ENCODE data around the gene NPAS3. TPM values are rescaled to one million over a fixed set of nuclear protein-coding genes. Genes with fewer than 3 reads are reported as not detected.

NPAS3 gene
- total RNA-seq, 1 experiment from 2014 or later: 0.36 TPM

DNA sequence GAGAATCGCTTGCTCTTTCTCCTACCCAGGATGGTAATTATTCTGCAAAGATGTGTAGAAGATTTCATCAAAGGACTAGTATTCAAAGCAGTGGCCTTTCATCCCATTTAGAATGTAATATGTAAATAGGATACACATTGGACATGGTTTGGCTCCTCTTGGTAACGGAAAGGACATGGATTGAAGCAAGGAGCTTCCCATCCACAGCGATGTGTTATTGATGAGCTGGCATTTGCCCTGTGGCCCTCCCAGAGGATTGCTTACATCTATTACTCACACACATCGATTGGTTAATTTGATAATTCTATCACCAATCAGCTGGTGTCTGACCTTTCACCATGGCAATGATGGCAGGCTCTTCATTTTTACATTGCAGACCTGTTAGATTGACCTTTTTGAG is 553.8 kb downstream of the NPAS3 start:
- H3K36me3 ChIP-seq (ENCODE audit: low read depth, low read length): no peaks in the 10 kb centered on the region
- ChIA-PET CTCF (no interaction called here), POLR2A (ENCODE audit: unreplicated experiment) (no interaction called here)
- no peak overlapping the region for H3K27ac ChIP-seq (ENCODE audit: low read length)
- H3K9ac ChIP-seq (ENCODE audit: low read length): no peak overlapping the region
- no peaks in the 10 kb centered on the region for H3K4me1 ChIP-seq (ENCODE audit: insufficient read depth, low read length)
- no peak overlapping the region for H3K4me3 ChIP-seq (ENCODE audit: low read length)
- TF ChIP-seq CTCF (conservative IDR thresholded peaks at IDR 0.05; ENCODE audit: low read depth, low read length) (no peak), EZH2phosphoT487 (IDR thresholded peaks at IDR 0.05; ENCODE audit: borderline replicate concordance, low read length) (no peak), EZH2 (IDR thresholded peaks at IDR 0.05; ENCODE audit: low read length, unreplicated experiment) (no peak)
- no peak overlapping the region for H2AFZ ChIP-seq (ENCODE audit: low read length)
- ATAC-seq (no peak), DNase-seq (no peak)
- H3K4me2 ChIP-seq (ENCODE audit: low read length): no peak overlapping the region
- H3K79me2 ChIP-seq (ENCODE audit: low read length): no peaks in the 10 kb centered on the region
- no peaks in the 10 kb centered on the region for H3F3A ChIP-seq (ENCODE audit: low read length, unreplicated experiment)
- intact Hi-C loops (cut with micrococcal nuclease): no loop called here
- no peaks in the 10 kb centered on the region for H4K20me1 ChIP-seq (ENCODE audit: low read length)
- BruUV-seq (replicated peaks): no TSS peak
- H3K27me3 ChIP-seq (ENCODE audit: low read length): peaks cover 21% of the 10 kb centered on the region; the same call in 1 of the 2 replicates
- no peaks in the 10 kb centered on the region for H3K9me3 ChIP-seq (ENCODE audit: low read length)
- H3K9me2 ChIP-seq (replicated peaks; ENCODE audit: low read length): no peaks in the 10 kb centered on the region

- H3K27me3 ChIP-seq (ENCODE audit: low read length): peaks cover 21% of the 10 kb centered on the region; the same call in 1 of the 2 replicates
- no peak overlapping the region for H3K9ac ChIP-seq (ENCODE audit: low read length)
- H3F3A ChIP-seq (ENCODE audit: low read length, unreplicated experiment): no peaks in the 10 kb centered on the region
- H3K4me3 ChIP-seq (ENCODE audit: low read length): no peak overlapping the region
- no peak for TF ChIP-seq EZH2phosphoT487 (IDR thresholded peaks at IDR 0.05; ENCODE audit: borderline replicate concordance, low read length)
- TF ChIP-seq EZH2 (IDR thresholded peaks at IDR 0.05; ENCODE audit: low read length, unreplicated experiment): no peak
- TF ChIP-seq CTCF (conservative IDR thresholded peaks at IDR 0.05; ENCODE audit: low read depth, low read length): no peak
- DNase-seq (no peak), ATAC-seq (no peak)
- H3K4me1 ChIP-seq (ENCODE audit: insufficient read depth, low read length): no peaks in the 10 kb centered on the region
- intact Hi-C loops (cut with micrococcal nuclease): no loop called here
- no peaks in the 10 kb centered on the region for H4K20me1 ChIP-seq (ENCODE audit: low read length)
- no peak overlapping the region for H3K4me2 ChIP-seq (ENCODE audit: low read length)
- H2AFZ ChIP-seq (ENCODE audit: low read length): no peak overlapping the region
- no TSS peak for BruUV-seq (replicated peaks)
- no peaks in the 10 kb centered on the region for H3K36me3 ChIP-seq (ENCODE audit: low read depth, low read length)
- H3K79me2 ChIP-seq (ENCODE audit: low read length): no peaks in the 10 kb centered on the region
- POLR2A ChIA-PET (ENCODE audit: unreplicated experiment): no interaction called here
- no peaks in the 10 kb centered on the region for H3K9me2 ChIP-seq (replicated peaks; ENCODE audit: low read length)
- CTCF ChIA-PET: no interaction called here
- H3K9me3 ChIP-seq (ENCODE audit: low read length): no peaks in the 10 kb centered on the region
- H3K27ac ChIP-seq (ENCODE audit: low read length): no peak overlapping the region
Observed at GRCh38 chr14:33493266-33493665, 554.6 kb downstream of the NPAS3 start.

DNA sequence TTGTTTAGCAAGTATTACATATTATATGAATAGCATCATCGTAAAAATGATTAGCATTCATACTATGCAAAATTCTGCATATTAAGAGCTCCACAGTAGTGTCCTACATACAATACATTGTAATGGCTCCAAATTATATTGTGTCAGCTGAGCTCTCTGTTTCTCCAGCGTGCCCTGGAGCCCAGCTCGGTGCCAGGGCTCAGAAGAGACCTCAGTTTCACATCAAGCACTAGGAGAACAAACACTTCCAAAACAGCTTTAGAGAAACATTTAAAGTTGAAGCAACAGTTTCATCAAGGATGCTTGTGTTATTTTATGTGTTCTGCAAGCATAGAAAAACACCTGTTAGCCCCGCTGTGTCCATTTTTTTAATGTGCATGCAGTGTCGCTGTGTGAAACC is 555.3 kb downstream of the NPAS3 start:
- Histone ChIP-seq H3K27ac (ENCODE audit: low read length) (no peak overlapping the region), H3K27me3 (ENCODE audit: low read length) (peaks cover 21% of the 10 kb centered on the region; the same call in 1 of the 2 replicates), H3K36me3 (ENCODE audit: low read depth, low read length) (no peaks in the 10 kb centered on the region), H2AFZ (ENCODE audit: low read length) (no peak overlapping the region), H3K4me1 (ENCODE audit: insufficient read depth, low read length) (no peaks in the 10 kb centered on the region), H4K20me1 (ENCODE audit: low read length) (no peaks in the 10 kb centered on the region), H3K79me2 (ENCODE audit: low read length) (no peaks in the 10 kb centered on the region), H3K9me2 (replicated peaks; ENCODE audit: low read length) (no peaks in the 10 kb centered on the region), H3K4me3 (ENCODE audit: low read length) (no peak overlapping the region), H3F3A (ENCODE audit: low read length, unreplicated experiment) (no peaks in the 10 kb centered on the region), H3K9me3 (ENCODE audit: low read length) (no peaks in the 10 kb centered on the region), H3K4me2 (ENCODE audit: low read length) (no peak overlapping the region), H3K9ac (ENCODE audit: low read length) (no peak overlapping the region)
- DNase-seq: no peak
- no peak for ATAC-seq
- TF ChIP-seq CTCF (conservative IDR thresholded peaks at IDR 0.05; ENCODE audit: low read depth, low read length) (no peak), EZH2 (IDR thresholded peaks at IDR 0.05; ENCODE audit: low read length, unreplicated experiment) (no peak), EZH2phosphoT487 (IDR thresholded peaks at IDR 0.05; ENCODE audit: borderline replicate concordance, low read length) (no peak)
- intact Hi-C loops (cut with micrococcal nuclease): no loop called here
- no TSS peak for BruUV-seq (replicated peaks)
- CTCF ChIA-PET: no interaction called here
- POLR2A ChIA-PET (ENCODE audit: unreplicated experiment): no interaction called here

Data from PC-3 (cell line).